ENCODE measurements around the gene PROC.

The PROC gene

GRCh38 chr2:127454595-127455565 lies 36.7 kb downstream of the PROC start:
- no peak for DNase-seq (ENCODE audit: low read depth in 2 of 3, low spot score in 2 of 3)

- DNase-seq (ENCODE audit: low read depth in 2 of 3, low spot score in 2 of 3): no peak
Measured at GRCh38 chr2:127455566-127456493, 37.6 kb downstream of the PROC start.

- DNase-seq (ENCODE audit: low read depth in 2 of 3, low spot score in 2 of 3): no peak
Measured at GRCh38 chr2:127456960-127457359, 38.7 kb downstream of the PROC start.

GRCh38 chr2:127462461-127462860 lies 44.2 kb downstream of the PROC start:
- DNase-seq (ENCODE audit: low read depth in 2 of 3, low spot score in 2 of 3): no peak

- DNase-seq (ENCODE audit: low read depth in 2 of 3, low spot score in 2 of 3): no peak
Measured at GRCh38 chr2:127463155-127463991, 45.1 kb downstream of the PROC start.

- DNase-seq (ENCODE audit: low read depth in 2 of 3, low spot score in 2 of 3): no peak
Measured at GRCh38 chr2:127464470-127465257, 46.4 kb downstream of the PROC start.

- DNase-seq (ENCODE audit: low read depth in 2 of 3, low spot score in 2 of 3): no peak
Measured at GRCh38 chr2:127465258-127465657, 47.0 kb downstream of the PROC start.

GRCh38 chr2:127469051-127469450 lies 50.8 kb downstream of the PROC start:
- no peak for DNase-seq (ENCODE audit: low read depth in 2 of 3, low spot score in 2 of 3)

GRCh38 chr2:127469974-127470373 lies 51.7 kb downstream of the PROC start:
- no peak for DNase-seq (ENCODE audit: low read depth in 2 of 3, low spot score in 2 of 3)

GRCh38 chr2:127471286-127471988 lies 53.2 kb downstream of the PROC start:
- DNase-seq (ENCODE audit: low read depth in 2 of 3, low spot score in 2 of 3): no peak

GRCh38 chr2:127472268-127472667 lies 54.0 kb downstream of the PROC start:
- DNase-seq (ENCODE audit: low read depth in 2 of 3, low spot score in 2 of 3): no peak

- no peak for DNase-seq (ENCODE audit: low read depth in 2 of 3, low spot score in 2 of 3)
Measured at GRCh38 chr2:127475788-127476187, 57.6 kb downstream of the PROC start.
